GM19467 (cell line): ENCODE data around the gene PRIM1.
A peak's percentile ranks its signal among the peaks of the same experiment; 100 is the strongest.
"Not testable (repeated sequence)": the region's sequence is repeated elsewhere in the genome, so short reads cannot be mapped to it uniquely, and the experiment has no call there.

ENCODE experiments used
- ATAC-seq: cut with Tn5 transposase; IDR thresholded peaks from one replicate; pipeline ENCODE4 v1.9.1; 2021; ENCODE audit warnings: mild to moderate bottlenecking, moderate library complexity; ENCODE audit not compliant: unreplicated experiment

The PRIM1 gene

DNA sequence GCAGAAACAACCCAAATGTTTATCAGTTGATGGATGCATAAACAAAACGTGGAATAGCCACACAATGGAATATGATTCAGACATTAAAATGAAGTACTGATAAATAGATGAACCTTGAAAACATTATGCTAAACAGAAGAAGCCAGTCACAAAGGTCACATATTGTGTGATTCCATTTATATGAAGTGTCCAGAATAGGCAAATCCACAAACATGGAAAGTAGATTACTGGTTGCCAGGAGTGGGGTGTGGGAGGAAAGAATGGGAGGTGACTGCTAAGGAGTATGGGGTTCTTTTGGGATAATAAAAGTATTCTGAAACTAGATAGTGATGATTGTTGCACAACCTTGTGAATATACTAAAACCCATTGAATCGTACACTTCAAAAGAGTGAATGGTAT, 9.7 kb upstream of the PRIM1 start:
- no peak for ATAC-seq

DNA sequence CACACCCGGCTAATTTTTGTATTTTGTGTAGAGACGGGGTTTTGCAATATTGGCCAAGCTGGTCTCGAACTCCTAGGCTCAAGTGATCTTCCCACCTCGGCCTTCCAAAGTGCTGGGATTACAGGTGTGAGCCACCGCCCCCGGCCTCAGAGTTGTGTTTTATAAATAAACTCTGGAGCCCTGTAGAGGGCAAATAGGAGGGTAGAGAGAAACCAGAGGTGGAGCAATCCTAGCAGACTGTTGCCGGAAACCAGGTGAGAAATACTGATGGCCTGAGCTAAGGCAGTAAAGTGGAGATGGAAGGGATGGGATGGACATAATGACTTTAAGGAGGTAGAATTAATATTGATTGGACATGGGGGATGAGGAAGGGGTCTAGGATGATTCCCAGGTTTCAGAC, 8.3 kb upstream of the PRIM1 start:
- ATAC-seq: no peak

DNA sequence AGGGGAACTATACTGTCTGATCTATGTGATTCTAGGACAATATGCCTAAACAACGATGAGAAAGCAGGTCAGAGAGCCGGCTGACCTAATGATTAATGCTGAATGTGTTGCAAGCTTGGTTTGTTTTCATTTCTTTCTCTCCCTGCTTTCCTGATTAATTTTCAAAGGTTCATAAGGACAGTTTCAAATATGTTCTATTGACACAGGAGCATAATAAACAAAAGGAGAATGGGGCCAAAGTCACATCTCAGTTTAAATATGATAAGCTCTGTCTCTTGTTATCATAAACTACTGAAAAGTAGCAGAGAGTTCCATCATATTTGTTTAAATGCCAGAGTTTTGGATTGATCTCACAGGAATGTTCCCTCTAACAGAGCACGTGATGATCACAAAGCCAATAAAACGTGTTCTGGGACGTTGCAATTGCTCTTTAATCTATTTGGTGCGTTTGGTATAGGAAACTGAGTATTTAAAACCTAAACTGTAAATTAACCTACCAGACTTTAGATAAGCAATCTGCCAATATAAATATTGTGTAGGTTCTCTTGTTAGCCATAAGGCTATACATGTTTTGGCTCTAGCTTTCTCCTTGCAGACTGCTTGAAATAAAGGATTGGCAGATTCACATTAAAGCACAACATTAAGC, 7.3 kb upstream of the PRIM1 start:
- no peak for ATAC-seq

DNA sequence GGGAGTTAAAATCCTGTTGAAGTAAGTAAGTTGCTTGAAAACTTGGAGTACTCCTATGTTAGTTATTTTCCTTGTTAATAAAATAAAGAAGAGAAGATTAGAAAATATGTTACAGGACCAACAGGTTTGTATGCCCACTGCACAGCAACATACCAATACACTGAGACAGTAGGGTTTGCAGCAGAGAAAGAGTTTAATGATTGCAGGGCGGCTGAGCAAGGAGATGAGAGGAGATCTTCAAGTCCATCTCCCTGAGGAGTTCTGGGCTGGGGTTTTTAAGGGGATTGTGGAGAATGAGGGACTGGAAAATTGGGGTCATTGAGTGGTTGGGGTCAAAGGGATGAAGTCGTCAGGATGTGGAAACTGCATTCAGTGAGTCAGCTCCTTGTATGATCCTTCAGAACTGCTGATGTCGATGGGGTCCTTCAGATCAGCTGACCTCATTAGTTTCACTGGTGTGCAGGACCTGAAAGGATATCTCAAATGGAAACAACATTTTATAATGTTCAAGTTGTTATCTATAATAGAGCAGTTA, 6.7 kb upstream of the PRIM1 start:
- no peak for ATAC-seq

DNA sequence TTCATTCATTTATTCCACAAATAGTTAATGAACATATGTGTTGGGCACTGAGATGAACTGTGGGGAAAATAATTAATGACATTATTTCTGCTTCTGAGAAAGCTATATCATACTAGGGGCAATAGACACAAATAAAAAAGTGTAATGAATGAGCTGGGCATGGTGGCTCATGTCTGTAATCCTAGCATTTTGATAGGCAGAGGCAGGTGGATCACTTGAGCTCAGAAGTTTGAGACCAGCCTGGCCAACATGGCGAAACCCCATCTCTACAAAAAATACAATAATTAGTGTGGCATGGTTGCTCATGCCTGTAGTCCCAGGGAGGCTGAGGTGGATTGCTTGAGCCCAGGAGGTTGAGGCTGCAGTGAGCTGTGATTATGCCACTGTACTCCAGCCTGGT, 5.8 kb upstream of the PRIM1 start:
- not testable (repeated sequence) for ATAC-seq

DNA sequence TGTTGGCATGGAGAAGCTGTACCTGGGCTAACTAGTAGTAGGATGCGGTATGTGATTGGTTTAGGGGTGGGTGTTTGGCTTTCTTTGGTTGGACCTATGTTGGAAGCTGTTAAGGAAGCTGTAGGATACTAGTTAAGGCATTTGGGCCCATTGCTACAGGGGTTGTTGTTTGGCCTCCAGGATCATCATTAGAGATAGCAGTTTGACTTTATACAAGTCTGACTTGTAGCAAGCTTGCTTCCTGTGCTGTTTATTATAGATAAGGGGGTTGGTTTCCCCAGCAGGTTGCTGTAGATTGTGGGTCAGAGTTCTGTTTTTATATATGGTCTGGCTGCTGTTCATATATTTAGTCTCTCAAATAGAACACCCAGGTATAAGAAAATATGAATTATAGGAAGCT, 1.4 kb upstream of the PRIM1 start:
- no peak for ATAC-seq

DNA sequence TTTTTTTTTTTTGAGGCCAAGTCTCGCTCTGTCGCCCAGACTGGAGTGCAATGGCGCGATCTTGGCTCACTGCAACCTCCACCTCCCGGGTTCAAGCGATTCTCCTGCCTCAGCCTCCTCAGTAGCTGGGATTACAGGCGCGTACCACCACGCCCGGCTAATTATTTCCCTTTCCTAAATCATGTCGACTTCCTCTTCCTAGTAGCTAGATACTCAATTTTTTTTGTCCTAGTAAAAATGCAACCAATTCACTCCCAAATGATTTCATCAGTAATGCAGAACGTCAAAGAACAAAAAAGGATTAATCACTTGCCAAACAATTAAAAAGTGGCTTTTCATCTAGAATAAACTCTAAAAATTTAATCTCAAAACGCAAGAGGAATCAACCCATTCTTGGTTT, 1.5 kb downstream of the PRIM1 start:
- not testable (repeated sequence) for ATAC-seq

DNA sequence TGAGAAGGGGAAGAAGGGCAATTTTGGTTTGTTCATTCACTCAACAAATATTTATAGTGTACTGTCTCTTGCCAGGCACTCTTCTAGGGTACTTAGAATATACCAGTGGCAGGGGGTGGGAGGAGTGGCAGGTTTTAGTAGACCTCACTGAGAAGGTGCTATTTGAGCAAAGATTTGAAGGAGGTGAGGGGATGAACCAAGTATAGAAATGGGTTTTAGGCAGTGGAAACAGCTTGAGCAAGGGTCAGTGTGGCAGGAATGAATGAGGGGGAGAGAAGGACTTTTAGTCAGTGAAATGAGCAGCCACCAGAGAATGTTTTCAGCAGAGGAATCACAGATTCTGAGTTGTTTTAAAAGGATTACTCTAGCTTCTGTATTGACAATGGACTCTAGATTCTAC, 2.3 kb downstream of the PRIM1 start:
- no peak for ATAC-seq

DNA sequence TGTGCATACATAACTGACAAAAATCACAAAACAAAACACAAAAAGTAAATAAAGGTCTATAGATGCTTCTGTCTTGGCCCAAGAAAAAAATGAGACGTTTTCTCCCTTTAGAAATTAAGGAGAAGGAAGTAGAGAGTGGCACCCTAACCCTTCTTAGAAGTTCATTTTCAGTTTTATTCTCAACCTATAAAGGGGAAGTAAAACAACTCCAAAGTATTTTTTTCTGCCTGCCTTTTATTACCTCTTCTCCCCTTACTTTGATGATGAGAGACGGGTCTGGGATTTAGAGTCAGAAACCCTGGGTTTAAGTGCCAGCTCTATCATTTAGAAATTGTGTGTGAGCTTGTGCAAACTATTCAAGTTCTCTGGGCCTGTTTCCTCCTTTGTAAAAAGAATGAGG, 2.8 kb downstream of the PRIM1 start:
- ATAC-seq: no peak

DNA sequence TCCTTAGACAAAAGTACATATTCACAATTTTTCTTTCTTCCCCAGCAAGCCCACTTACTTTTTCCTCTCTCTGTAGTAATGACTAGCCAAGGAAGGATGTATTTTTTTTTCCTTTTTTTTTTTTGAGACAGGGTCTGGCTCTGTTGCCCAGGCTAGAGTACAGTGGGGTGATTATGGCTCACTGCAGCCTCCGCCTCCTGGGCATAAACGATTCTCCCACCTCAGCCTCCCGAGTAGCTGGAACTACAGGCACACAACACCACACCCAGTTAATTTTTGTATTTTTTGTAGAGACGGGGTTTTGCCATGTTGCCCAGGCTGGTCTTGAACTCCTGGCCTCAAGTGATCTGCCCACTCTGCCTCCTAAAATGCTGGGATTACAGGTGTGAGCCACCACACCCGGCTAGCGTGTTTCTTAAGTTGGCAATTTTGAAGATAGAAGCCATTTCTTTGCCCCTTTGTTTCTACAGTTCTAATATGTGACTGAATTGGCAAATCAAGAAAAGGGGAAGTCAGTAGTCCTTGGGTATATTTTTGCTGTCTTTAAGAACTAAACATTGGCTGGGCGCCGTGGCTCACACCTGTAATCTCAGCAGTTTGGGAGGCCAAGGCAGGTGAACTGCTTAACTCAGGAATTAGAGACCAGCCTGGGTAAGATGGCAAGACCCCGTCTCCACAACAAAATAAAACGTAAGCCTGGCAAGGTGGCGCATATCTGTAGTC, 23.8 kb downstream of the PRIM1 start:
- no peak for ATAC-seq

DNA sequence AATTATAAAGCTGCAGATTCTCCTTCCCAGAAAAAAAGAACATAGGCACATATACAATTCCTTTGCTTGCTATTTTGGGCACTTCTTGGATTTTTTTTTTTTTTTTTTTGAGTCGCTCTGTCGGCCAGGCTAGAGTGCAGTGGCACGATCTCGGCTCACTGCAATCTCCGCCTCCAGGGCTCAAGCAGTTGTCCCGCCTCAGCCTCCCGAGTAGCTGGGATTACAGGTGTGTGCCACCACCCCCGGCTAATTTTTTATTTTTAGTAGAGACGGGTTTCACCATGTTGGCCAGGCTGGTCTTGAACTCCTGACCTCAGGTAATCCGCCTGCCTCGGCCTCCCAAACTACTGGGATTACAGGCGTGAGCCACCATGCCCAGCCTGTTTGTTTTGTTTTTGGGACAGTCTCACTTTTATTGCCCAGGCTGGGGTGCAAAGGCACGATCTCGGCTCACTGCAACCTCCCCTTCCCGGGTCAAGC, 25.9 kb downstream of the PRIM1 start:
- not testable (repeated sequence) for ATAC-seq

DNA sequence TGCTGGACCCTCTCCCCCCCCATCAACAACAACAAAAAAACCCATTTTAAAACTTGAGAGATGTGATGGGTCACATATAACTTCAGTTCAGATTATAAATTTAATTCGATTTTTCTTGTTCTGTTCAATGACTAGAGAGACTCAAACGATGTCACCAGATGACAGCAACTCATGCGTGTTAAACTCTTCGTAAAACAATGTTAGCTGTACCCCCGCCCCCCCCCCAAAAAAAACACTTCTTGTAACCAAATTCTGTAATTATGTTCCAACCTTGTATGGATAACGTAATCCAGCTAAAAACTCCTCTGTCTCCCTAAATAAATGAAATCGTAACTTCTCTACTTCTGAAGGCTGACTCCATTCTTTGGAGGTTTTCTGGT, 26.4 kb downstream of the PRIM1 start:
- ATAC-seq: no peak

DNA sequence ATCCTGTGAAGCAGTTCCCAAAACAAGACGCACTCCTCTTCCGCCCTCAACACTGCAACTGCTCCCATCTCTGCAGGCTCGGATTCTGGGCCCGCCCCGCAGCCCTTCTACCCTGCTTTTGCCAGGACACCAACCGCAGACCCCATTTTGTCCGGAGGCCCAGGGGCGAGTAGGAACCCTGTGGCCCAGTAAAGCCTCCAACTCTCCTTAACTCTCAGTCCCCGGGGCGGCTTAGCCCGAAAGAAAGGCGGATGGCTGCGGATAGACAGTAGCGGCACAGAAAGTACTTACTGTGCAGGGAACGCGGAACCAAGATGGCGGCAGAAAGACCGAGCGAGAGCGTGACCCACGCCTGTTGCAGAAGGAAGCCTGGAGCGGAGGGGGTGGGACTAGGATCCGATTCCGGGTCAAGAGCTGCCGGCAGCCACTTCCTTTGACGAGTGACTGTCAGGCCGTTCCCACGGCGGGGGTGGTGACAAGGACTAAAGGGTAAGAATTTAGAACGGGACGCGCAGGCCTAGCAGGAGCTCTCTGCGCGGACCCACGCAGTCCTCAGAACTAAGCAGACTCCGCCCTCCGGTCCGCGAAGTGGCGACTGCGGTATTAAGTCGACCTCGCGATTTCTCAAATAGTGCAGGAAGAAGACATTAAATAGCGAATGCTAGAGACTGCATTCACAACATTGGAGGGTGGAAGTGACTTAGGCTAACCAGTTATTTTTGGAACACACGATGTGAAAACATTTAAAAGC, 27.0 kb downstream of the PRIM1 start, which contains the start of gene NACA:
NACA (minus strand) TSS at position 328 of the 751 bp plus-strand sequence. CDS start 778 bp downstream, outside the sequence.
- peak; percentile 96 for ATAC-seq

DNA sequence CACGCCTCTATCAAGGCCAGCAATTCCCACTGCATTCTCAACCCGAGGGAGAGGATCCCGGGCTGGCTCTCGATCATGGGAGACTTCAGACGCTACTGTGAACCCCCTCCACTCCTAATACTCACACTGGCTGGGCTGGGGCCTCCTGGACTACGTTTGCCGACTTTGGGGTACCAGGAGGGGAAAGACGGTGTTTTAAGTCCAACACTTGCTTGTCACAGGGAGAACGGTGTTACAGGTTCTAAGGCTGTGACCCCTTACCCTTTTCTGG, 27.5 kb downstream of the PRIM1 start:
- no peak for ATAC-seq

DNA sequence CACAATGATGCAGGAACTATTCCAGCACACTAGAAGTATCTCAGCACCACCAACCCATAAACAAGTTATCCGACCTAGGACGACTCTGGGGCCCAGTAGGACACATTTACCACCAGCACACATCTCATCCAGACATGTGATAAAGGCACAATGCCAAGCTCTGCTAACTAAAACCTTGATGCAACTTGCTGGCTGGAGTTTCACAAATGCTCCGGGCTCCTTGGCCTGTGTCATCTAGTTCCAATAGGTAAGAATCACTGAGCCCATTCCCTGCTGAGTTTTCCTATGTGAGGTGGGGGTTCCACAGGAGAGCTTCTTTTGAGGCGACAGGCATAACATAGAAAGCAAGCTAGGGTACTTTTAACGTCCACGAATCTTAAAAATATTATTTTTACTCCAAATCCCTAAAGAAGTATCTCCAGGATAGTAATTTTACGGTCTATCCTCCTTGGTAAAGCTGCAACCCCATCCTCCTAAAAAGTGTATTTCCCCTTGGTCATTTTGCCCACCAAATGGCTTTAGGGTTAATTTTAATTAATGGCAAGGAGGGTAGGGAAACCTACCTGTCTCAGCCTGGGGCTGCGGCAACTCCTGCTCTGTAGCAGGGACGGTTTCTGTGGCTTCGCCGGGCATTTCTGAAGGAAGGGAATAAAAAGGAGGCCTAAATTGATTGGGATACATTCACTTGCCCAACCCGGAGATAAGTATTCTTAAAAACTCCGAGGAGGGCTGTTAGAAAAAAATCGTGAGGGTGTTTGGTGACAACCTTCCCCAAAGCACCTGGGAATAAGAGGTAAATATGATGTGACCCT, 28.0 kb downstream of the PRIM1 start:
- no peak for ATAC-seq

DNA sequence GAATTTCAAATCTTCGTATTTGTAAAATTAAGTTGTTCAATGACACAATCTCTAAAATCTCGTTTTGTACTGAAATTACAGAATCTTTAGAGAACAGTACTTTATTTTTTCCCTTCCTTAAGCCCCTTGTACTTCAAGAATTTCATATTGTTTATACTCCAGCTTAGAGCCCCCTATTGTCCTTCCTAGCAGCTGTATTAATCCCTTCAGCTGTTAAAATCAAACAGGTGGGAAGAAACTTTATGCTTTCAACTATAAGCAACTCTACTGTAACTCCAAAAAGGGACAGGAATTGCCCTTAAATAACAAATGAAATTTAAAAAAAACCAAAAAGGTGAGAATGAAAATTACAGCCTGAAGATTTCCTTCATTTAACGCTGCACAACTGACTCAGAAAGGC, 28.8 kb downstream of the PRIM1 start:
- no peak for ATAC-seq

DNA sequence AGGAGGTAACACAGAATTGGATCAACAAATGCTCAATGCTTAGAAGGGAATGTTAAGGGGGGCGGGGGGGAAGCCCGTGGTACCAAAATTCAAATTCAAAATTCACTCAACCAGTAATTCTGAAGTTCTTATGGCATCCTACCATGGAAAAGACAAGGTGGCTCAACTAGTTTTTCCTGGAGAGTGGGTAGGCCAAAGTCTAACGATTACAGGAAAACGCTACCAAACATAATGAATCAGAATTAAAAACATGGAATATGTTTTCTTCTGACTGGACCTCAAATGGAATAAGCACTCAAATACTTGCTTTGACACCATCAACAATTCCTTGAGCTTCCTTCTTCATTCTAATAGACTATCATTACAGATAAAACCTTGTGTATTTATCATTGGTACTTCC, 29.3 kb downstream of the PRIM1 start:
- ATAC-seq: no peak

DNA sequence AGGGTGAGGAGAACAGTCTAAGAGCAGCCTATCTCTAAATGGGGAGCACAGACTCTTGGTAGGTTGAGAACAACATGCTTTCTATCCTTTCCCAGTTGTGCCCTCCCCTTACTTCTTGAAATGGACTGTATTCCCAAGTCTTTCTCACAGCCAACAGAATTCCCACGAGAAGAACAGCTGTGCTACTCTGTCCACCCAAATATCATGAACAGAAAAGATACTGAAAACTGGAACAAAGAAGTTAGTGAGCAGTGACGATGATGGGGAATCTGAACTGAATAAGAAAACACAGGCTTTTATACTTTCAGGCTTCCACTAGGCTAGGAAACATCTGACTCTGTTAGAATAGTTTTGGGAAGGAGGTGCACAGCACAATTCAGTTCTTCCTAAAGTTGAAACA, 30.4 kb downstream of the PRIM1 start:
- no peak for ATAC-seq

DNA sequence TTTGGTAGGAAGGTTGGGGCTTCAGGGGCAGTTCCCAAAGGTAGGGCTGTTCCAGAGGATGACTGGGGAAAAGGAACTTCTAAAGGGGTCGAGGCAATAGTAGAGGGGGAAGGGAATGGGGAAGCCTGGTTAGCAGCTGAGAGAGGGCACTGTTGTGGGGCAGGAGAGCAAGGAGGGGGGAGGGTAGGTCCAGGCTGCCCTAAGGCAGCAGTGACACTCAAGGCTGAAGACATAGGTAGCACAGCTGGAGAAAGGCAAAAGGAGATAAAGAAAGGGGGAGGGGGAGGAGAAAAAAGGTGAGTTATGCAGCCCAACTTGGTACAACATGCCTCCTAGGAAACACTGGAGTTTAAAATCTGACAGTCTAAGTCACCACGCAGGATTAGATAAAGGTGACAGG, 30.9 kb downstream of the PRIM1 start:
- no peak for ATAC-seq

DNA sequence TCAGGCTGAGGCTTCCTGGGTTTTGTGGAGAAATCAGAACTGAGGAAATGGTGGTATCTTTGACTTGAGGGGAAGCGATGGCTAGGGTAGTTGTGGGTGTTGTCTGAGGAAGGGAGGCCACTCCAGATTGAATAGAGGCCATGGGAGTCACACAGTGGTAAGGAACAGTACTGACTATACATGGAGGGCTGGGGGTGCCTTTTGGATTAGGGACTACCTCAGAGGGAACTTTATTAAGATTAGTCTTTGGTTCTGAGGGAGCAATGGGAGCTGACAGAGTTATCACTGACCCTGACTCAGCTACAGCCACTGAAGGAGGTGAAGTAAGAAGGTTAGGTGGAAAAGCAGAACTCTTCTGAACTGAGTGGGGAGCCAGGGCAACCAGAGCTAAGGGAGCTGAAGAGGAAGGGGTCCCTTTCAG, 31.4 kb downstream of the PRIM1 start:
- ATAC-seq: no peak

DNA sequence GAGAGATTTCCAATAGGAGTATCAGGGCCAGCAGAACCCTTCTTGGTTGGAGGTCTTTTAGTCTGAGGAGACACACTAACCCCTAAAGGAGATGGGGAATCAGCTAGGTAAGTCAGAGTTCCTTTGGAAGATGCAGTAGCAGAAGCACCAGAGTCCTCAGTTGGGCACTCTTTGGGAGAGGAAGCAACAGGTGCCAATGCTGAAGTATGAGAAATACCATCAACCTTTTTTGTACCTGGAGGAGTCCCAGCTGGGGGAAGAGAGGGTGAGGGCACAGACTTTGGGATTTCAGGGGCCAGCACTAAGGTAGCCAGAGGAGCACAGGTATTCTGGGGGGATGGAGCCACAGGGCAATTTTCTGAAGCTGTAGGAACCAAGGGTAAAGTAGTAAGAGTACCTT, 33.1 kb downstream of the PRIM1 start:
- no peak for ATAC-seq
